Measurements from ENCODE around the gene SMYD2. TPM values are rescaled to one million over a fixed set of nuclear protein-coding genes. Genes with fewer than 3 reads are reported as not detected.

Gene SMYD2
- total RNA-seq, 1 experiment from 2014 or later = 37.2 TPM

DNA sequence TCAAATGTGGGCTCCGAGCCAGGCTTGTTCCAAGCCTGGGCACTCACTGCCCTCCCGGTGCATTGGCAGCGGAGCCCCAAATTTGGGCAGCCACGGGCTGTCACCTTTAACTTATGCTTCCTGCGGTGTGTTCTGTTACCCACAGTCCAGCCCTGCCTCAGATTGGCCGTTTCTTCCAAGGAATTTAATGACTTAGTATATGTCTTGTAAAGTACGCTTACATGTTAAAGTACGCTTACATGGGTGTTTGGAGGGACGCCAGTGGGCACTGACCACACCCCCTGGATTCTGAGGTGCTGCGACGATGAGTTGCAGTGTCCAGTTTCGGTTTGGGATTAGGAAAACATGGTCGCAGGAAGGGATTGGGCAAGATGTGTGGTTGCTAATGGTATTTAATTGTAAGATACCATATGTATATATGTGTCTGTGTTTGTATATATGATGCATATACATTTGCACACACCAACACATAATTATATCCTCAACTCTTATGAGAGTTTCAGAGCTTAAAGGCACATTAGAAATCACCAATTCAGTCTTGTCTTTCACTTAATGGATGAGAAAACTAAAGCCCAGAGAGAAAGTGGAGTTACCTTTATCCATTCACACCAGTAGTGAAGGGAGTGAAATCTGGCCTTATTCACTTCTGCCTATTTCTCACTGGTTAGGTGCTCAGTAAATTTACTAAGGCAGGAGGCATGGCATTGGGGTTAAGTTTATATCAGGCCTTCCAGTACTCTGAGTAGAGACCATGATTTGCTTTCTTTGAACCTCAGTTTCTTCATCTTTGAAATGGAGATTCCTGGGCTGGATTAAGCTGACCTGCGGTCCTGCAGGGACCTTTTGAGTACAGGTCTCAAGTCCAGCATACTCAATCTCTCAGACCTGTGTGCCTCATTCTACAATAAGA is 1.0 kb downstream of the SMYD2 start:
- Histone ChIP-seq H3K27me3 (no peaks in the 10 kb centered on the region), H3K4me3 (peak overlapping the region; percentile 100), H3K27ac (peak overlapping the region; percentile 93), H3K36me3 (no peaks in the 10 kb centered on the region), H3K9me3 (replicated peaks) (no peaks in the 10 kb centered on the region), H3K4me1 (no peaks in the 10 kb centered on the region)
- peak; percentile 62 to 70 for DNase-seq

DNA sequence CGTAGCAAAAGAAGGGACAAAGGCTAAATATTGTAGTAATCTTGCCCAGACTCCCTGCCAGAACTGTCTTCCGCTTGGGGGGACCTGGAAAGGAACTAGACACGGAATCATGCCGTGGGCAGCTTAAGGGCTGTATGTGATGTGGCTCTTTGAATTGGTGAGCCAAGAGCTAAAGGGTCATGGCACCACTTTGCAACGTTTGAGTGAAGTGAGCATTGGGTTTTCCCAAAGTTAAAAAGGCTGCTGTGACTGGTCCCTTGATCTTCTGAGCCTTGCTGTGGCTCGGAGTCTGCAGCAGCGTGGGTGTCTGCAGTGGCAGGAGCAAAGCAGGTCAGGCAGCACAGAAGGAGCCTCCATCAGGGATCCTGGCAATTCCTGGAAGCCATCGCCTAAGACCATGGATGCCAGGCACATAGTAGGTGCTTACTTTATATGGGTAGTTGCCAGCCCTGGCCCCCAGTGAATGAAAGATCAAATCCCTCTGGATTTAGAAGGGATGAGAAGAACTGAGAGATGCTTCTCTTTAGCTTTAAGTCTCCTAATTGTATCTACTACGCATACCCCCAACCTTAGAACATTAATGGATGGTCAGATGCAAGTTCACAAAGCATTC is 1.8 kb downstream of the SMYD2 start:
- no peaks in the 10 kb centered on the region for H3K36me3 ChIP-seq
- H3K27me3 ChIP-seq = no peaks in the 10 kb centered on the region
- H3K4me1 ChIP-seq = no peaks in the 10 kb centered on the region
- DNase-seq = no peak
- no peak overlapping the region for H3K4me3 ChIP-seq
- no peak overlapping the region for H3K27ac ChIP-seq
- no peaks in the 10 kb centered on the region for H3K9me3 ChIP-seq (replicated peaks)

DNA sequence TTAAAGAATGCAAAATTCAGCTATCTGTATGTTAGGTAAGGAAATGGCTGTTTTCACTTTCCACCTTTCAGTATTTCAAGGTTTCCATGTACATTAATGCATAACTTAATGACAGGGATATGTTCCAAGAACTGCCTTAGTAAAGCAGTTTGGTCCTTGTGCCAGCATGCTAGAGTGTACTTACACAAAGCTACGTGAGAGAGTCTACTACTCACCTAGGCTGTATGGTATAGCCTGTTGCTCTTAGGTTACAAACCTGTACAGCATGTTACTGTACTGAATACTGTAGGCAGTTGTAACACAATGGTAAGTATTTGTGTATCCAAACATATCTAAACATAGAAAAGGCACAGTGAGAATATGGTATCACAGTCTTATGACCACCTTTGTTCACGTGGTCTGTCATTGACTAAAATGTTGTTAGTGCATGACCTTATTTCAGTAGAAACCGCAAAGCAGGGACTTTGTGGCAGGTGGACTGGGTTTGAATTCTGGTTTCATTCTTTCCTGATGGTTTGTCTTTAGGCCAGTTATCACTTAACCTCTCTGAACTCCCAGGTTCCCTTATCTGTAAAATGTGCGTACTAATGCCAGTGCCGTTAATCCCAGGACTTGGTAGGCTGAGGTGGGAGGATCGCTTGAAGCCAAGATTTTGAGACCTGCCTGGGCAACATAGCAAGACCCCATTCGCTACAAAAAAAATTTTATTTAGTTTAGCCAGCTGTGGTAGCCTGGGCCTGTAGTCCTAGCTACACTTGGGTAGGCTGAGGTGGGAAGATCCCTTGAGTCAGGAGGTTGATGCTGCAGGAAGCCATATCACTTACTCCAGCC is 4.9 kb downstream of the SMYD2 start:
- 0 out of 2 replicates have a peak, but pooled peaks cover 6% of the 10 kb centered on the region for H3K36me3 ChIP-seq
- H3K9me3 ChIP-seq (replicated peaks) = no peaks in the 10 kb centered on the region
- no peaks in the 10 kb centered on the region for H3K4me1 ChIP-seq
- no peaks in the 10 kb centered on the region for H3K27me3 ChIP-seq
- H3K4me3 ChIP-seq = no peak overlapping the region
- no peak for DNase-seq
- H3K27ac ChIP-seq = no peak overlapping the region

DNA sequence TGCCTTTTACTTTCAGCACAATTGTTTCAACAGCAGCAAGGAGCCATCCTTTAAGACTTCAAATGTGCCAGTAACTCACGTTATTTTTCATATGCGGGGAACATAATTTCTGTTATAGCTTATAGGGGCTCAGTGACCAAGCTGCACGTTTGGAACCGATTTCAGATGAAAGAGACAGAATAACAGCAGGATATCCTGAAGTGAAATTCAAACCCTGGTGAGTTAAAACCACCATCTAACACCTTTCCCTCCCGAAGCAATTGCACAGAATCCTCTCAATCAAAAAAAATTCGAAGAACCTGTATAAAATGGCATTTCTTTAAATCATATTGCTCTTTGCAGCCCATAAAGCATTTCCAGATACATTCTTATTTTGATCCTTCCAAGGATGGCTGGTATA is 6.9 kb downstream of the SMYD2 start:
- Histone ChIP-seq H3K36me3 (0 out of 2 replicates have a peak, but pooled peaks cover 6% of the 10 kb centered on the region), H3K9me3 (replicated peaks) (no peaks in the 10 kb centered on the region), H3K4me1 (no peaks in the 10 kb centered on the region), H3K4me3 (no peak overlapping the region), H3K27ac (no peak overlapping the region), H3K27me3 (no peaks in the 10 kb centered on the region)
- DNase-seq = no peak

DNA sequence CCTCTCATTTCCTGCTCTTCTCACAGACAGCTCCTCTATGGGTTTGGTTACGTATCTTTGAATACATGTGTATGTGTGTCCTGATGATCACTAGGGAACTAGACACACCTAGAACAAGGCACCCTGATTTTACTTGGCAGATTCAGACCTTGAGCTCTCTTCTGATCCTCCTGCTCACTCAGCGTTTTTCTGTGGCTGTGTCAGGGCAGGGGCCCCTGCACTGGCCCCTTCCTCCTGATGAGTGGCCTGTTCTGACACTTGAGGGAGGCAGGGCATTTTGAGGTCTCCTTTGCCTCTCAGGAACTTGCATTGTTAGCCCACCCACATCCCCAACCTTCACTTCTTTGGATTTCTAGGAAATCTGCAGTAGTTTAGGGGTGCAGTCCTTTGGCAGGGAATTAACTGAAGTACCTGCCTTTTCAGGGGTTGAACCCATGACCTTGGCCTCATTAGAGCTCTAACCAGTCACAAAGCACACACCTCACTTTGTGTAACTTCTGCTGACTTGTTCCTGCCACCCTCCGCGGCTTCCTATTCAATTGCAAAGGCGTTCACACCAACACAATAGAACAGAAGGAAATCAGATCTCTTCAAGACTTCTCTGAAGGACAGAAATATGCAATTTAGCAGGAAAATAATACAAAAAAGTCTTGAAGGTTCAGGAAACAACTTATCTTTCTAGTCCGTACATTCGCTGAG is 8.8 kb downstream of the SMYD2 start:
- Histone ChIP-seq H3K36me3 (0 out of 2 replicates have a peak, but pooled peaks cover 6% of the 10 kb centered on the region), H3K27ac (no peak overlapping the region), H3K27me3 (no peaks in the 10 kb centered on the region), H3K4me1 (no peaks in the 10 kb centered on the region), H3K9me3 (replicated peaks) (no peaks in the 10 kb centered on the region), H3K4me3 (no peak overlapping the region)
- no peak for DNase-seq

DNA sequence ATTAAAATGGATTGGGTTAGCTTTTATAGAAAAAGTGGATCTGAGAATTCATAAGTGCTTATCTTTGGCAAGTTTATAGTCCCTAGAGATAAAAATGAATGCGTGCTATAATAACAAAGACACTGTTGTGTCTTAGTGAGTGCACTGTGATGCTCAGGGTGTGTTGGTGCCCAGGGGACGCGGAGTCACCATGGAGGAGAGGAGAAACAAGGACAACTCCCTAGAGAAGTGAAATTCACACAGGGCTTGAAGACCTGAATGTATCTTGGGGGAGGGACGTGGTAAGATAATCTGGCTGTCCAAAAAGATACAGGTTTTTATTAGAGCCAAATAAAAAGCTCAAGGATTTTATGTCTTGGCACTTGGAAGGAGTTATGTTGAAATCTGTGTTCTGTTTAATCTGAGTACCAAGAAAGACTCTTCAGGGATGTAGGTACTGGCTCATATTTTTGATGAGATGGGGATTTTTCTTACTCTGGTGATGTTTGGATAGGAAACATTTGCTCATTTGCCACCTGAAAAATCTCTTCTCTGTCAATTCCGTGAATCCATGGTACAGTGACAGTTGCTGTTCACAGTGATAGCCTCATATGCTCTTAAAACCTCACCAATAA is 9.6 kb downstream of the SMYD2 start:
- H3K4me3 ChIP-seq = no peak overlapping the region

DNA sequence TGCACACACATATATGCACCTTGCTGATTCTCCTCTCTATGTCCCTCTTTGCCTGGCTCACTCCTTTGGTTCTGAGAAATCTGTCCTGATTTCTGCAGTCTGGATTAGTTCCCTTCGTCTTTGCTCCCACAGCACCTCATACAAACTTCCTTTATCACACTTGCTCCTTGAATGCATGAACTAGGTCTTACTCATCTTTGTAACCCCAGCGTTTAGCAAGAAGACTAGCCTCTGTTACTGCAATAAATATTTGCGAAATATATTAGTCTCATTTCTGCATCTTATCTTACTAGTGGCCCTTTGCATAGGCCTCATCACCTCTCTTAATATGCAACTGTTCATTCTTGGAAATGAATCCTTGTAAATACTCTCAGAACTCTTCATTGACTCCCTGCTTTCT is 11.4 kb downstream of the SMYD2 start:
- no peak for DNase-seq
- H3K36me3 ChIP-seq = 0 out of 2 replicates have a peak, but pooled peaks cover 6% of the 10 kb centered on the region
- H3K27me3 ChIP-seq = no peaks in the 10 kb centered on the region
- no peaks in the 10 kb centered on the region for H3K9me3 ChIP-seq (replicated peaks)
- H3K27ac ChIP-seq = no peak overlapping the region
- no peak overlapping the region for H3K4me3 ChIP-seq
- no peaks in the 10 kb centered on the region for H3K4me1 ChIP-seq

More for the DNA sequence above, 9.6 kb downstream of the SMYD2 start:
- Histone ChIP-seq H3K9me3 (replicated peaks) (no peaks in the 10 kb centered on the region), H3K36me3 (0 out of 2 replicates have a peak, but pooled peaks cover 6% of the 10 kb centered on the region), H3K4me1 (no peaks in the 10 kb centered on the region), H3K27me3 (no peaks in the 10 kb centered on the region), H3K27ac (no peak overlapping the region)
- no peak for DNase-seq

DNA sequence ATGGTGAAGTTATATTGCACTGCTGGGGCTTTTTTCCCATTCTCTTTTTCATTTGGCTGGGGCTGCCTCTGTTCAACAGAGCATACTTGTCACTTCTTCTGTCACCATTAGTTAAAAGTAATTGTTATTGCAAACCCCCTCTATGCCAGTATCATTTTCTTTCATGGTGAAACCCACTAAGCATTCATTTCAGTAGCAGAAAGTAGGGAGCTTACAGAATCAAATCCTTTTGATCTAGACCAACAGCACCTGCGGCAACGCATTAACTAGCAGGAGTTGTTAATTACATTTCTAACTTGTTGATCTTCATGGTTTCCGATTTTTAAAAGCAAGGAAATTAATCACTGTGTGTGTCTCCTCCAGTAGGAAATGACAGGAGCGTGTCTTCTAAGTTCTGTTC is 15.0 kb downstream of the SMYD2 start:
- 0 out of 2 replicates have a peak, but pooled peaks cover 4% of the 10 kb centered on the region for H3K9me3 ChIP-seq (replicated peaks)
- H3K4me3 ChIP-seq = no peak overlapping the region
- no peak for DNase-seq
- H3K36me3 ChIP-seq = peaks cover 7% of the 10 kb centered on the region; the same call in 1 of the 2 replicates
- no peak overlapping the region for H3K27ac ChIP-seq
- no peaks in the 10 kb centered on the region for H3K4me1 ChIP-seq
- H3K27me3 ChIP-seq = no peaks in the 10 kb centered on the region

DNA sequence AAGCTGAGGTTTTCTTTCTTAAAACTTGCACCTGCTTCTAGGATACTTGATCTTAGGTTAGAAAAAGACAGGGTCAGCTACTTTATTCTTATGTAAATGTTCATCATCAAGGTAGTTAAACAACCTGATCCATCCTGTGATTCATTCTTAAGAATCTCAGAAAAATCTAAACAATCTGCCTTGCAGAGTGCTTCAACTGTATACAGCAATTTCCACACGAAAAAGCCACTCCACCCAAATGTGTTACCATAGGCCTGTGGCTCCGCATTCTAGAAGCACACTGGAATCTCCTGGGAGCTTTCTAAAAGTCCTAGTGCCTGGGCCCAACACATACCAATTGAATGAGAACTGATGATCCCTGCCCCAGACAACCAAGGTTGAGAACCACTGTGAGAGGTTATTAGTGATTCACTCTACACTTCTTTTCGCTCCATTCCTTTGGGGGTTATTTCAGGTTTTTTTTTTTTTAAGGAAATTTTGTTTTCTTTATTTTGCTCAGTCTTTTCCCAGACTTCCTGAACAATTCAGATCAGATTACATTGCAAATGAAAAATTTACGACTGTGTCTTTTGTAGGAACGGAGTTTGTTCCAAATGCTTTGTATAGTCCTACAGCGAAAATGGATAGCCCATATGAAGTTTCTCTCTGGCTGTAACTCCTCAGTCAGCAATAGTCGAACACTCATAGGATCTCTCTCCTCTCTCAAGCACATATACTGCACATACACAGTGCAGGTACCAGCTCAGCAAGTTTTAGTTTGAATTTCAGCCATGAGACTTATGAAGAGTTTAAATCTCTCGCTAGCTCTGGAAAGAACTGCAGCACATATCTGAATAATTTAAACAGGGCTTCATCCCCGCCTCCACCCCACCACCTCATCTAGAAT is 16.1 kb downstream of the SMYD2 start:
- Histone ChIP-seq H3K27ac (no peak overlapping the region), H3K4me1 (no peaks in the 10 kb centered on the region)

DNA sequence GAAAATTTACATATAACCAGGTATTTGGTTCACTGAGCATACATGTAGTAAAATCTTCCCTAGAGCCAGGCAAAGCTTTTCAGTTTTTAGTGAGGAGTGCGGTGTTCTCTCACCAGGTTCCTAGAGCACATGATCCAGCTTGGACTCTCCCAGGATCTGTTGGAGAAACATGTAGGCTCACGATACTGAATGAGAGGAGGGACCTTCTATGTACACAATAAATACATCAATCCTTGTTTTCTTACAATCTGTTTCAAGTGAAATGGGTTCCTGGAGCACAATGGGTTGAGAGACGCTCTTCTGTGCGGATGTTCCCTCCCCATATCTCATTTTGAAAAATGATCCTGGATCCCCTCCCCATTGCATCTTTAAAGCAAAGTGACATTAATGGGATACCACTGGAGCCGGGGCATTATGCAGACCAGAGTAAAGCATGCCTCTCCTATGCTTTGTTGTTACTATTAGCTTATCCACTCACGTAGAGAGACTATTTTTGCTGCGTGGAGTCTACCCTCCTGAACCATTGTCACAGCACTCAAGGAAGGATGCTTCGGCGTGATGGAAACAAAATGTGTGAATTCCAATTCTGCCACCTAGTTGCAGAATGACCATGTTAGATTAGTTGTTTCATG is 19.3 kb downstream of the SMYD2 start:
- DNase-seq = no peak
- H3K9me3 ChIP-seq (replicated peaks) = 0 out of 2 replicates have a peak, but pooled peaks cover 4% of the 10 kb centered on the region

More for the DNA sequence above, 16.1 kb downstream of the SMYD2 start:
- 0 out of 2 replicates have a peak, but pooled peaks cover 4% of the 10 kb centered on the region for H3K9me3 ChIP-seq (replicated peaks)
- DNase-seq = no peak
- H3K27me3 ChIP-seq = no peaks in the 10 kb centered on the region
- H3K36me3 ChIP-seq = peaks cover 7% of the 10 kb centered on the region; the same call in 1 of the 2 replicates
- no peak overlapping the region for H3K4me3 ChIP-seq

DNA sequence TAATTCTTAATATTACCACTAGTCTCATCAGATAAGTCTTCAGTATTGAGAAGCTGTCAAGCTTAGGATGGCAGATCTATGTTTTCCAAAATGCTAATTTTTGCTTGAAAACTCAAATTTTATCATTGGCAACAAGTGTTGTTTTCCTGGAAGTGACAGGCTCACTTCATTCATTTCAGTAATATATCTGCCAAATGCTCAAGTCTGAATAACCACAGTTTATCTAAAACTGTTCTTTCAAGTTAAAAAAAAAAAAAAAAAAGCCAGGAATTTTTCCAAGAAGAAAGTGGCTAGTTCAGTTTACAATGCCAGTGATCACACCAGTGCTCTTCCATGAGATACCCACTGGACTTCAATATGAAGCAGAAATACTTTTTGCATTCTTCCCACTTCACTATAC is 20.6 kb downstream of the SMYD2 start:
- H3K9me3 ChIP-seq (replicated peaks) = 0 out of 2 replicates have a peak, but pooled peaks cover 4% of the 10 kb centered on the region
- no peaks in the 10 kb centered on the region for H3K4me1 ChIP-seq
- no peaks in the 10 kb centered on the region for H3K27me3 ChIP-seq
- H3K36me3 ChIP-seq = peaks cover 7% of the 10 kb centered on the region; the same call in 1 of the 2 replicates
- no peak overlapping the region for H3K27ac ChIP-seq
- no peak overlapping the region for H3K4me3 ChIP-seq
- DNase-seq = no peak

More for the DNA sequence above, 19.3 kb downstream of the SMYD2 start:
- Histone ChIP-seq H3K27ac (no peak overlapping the region), H3K4me1 (no peaks in the 10 kb centered on the region), H3K27me3 (no peaks in the 10 kb centered on the region), H3K4me3 (no peak overlapping the region), H3K36me3 (peaks cover 7% of the 10 kb centered on the region; the same call in 1 of the 2 replicates)

DNA sequence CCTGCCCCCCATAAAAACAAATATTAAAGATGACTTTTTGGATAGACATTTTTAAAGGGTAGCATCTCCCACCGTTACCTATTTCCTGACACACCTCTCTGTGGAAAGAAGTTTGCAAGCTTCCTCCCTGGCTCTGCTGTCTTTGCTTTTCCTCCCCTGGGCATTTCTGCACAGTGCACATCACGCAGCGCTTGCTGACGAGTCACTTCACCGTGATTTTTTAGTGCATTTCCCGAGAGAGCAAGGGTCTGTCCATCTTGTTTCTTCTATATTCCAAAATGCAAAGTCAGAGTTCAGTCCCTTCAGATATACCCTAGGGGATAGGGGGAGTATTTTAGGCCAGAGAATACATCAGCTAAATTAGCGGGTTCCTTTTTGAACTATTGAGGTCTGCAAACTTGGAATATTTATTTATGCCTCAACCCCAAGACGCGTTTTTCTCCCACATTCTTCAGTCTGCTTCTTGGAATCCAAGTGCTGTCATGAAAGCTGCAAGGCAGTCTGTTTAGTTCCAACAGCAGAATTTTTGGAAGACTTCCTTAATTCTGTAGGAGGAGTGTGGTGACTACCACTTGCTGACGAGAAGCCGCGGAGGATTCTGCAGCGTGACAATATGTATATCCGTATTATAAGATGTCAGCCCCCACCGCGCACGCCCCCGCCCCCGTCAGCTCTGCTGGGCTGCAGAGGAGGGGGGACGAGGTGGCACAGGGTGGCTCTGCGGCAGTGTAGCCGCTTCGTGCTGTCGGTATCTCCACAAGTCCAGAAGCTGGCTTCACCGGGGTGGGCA is 22.4 kb downstream of the SMYD2 start:
- Histone ChIP-seq H3K36me3 (peaks cover 3% of the 10 kb centered on the region; the same call in 1 of the 2 replicates), H3K9me3 (replicated peaks) (no peaks in the 10 kb centered on the region), H3K27me3 (no peaks in the 10 kb centered on the region), H3K4me1 (no peaks in the 10 kb centered on the region), H3K4me3 (no peak overlapping the region), H3K27ac (no peak overlapping the region)
- DNase-seq = no peak

Data from SJCRH30 (cell line).